A549 (cell line): ENCODE measurements around the gene FAM131B.

ENCODE experiments used
- CHD2 ChIP-seq: fragments of 150-350 bp; IDR thresholded peaks from 2 replicates; pipeline ENCODE4 v1.6.1; 2014; ENCODE audit warnings: low read length; ENCODE audit not compliant: partially characterized antibody
- CTCF ChIP-seq: fragments of >200 bp; sonication (Bioruptor Twin); formaldehyde crosslinking; IDR thresholded peaks from 3 replicates; pipeline ENCODE4 v1.5.1; 2016
- EP300 ChIP-seq, 2 experiments: fragments of >200 bp; sonication (Bioruptor Twin); formaldehyde crosslinking; IDR thresholded peaks; 2 replicates in 1 of 2; 3 replicates in 1 of 2; pipeline ENCODE4 v1.6.1; 2016 to 2017
- KDM1A ChIP-seq: fragments of 200-600 bp; sonication (generic); IDR thresholded peaks from 2 replicates; pipeline ENCODE4 v1.6.1; 2016; ENCODE audit warnings: low read depth, mild to moderate bottlenecking
- MAFK ChIP-seq: fragments of 450-650 bp; IDR thresholded peaks from 2 replicates; pipeline ENCODE4 v1.6.1; 2014; ENCODE audit not compliant: partially characterized antibody
- REST ChIP-seq: fragments of 200-600 bp; sonication (generic); IDR thresholded peaks from 2 replicates; pipeline ENCODE4 v1.6.1; 2016; ENCODE audit warnings: antibody characterized with exemption, mild to moderate bottlenecking, moderate library complexity

- TF ChIP-seq CTCF (no peak), EP300 (IDR thresholded peaks at IDR 0.05) (no peak), KDM1A (no peak), CHD2 (no peak), REST (no peak), MAFK (no peak)
Measured at GRCh38 chr7:143382126-143382790, 19.7 kb upstream of the FAM131B start.
